ENCODE measurements around the gene SMTN.
A peak's percentile ranks its signal among the peaks of the same experiment; 100 is the strongest.
"Not testable (repeated sequence)": the region's sequence is repeated elsewhere in the genome, so short reads cannot be mapped to it uniquely, and the experiment has no call there.

The SMTN gene

DNA sequence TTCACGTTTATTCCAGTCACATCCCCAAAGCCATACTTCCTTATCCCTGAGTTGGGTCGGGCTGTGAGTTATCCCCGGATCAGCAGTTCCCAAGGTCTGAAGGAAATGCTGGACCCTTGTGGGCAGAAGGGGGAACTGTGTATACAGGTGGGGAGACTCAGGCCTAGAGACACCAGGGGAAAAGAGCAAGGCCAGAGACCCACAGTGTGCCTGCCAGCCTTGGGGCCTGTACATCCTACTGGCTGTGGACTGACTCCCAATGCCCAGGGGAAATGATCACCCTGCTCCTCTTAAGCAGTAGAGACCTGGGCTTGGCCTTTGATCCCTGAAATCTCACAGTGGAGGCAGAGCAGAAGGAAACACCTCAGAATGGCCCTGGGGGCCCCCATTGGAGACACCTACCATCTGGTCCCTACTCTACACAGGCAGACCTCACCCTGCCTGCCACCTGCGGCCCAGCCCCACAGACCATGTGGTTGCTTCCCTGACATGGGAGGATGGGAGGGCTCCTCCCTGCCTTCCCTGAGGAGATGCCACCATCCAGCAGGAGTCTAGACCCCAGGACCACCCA lies 25.0 kb downstream of the SMTN start:
- no peak for DNase-seq

DNA sequence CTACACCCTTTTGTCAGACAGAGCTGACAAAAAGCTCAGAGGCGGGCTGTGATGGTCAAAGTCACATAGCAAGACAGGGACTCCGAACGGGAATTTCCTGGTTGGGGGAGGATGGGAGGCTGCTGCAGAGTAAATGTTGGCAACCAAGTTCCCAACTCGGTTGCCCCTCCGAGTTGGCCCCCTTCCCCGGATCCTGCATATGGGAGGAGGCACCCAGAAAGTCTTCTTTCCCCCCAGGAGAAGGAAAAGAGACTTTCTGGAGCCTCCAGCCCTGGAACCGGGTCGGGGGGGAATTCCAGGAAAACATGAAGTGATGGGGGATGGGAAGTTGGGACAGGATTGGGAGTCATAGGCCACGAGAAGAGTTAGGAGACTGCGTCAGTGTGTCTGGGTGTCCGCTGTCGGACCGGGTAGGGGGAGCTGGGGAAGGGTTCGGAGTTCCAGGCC lies 25.6 kb downstream of the SMTN start:
- DNase-seq = no peak

- peak; percentile 97 for DNase-seq
These were observed 26.2 kb downstream of the SMTN start, which contains the start of gene SELENOM for GRCh38 chr22:31107178-31107893. TSS of gene SELENOM (minus strand) at chr22:31107568. CDS start at chr22:31107505, 63 bp downstream.

DNA sequence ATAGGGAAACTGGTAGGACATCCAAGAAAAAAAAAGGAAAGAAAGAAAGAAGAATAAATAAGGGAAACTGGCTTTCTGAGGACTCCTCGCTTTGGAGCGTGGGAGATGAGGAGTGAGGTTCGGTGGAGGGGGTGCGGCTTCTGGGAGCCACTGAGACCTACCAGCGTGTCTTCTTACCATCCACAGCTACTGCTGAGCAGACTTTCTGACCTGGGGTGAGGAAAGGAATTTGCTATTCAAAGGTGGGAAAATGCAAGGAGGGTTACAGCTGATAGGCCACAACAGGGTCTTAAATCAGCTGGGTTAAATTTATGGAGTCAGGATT lies 26.7 kb downstream of the SMTN start:
- no peak for DNase-seq

DNA sequence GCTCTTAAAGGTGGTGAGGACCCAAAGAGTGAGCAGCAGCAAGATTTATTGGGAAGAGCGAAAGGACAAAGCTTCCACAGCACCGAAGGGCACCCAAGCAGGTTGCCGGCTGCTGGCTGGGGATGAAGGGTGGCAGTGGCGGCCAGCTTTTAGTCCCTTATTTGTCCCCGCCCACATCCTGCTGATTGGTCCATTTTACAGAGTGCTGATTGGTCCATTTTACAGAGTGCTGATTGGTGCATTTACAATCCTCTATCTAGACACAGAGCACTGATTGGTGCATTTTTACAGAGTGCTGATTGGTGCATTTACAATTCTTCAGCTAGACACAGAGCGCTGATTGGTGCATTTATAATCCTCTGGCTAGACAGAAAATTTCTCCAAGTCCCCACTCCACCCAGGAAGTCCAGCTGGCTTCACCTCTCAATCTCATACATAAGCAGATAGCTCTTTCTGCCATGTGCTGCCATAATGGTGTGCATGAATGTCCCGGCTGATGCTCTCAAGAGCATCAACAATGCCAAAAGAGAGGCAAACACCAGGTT lies 31.5 kb downstream of the SMTN start:
- DNase-seq = not testable (repeated sequence)

GRCh38 chr22:31118046-31118820 lies 37.1 kb downstream of the SMTN start:
- DNase-seq = no peak

GRCh38 chr22:31119026-31119717 lies 38.1 kb downstream of the SMTN start:
- no peak for DNase-seq

DNA sequence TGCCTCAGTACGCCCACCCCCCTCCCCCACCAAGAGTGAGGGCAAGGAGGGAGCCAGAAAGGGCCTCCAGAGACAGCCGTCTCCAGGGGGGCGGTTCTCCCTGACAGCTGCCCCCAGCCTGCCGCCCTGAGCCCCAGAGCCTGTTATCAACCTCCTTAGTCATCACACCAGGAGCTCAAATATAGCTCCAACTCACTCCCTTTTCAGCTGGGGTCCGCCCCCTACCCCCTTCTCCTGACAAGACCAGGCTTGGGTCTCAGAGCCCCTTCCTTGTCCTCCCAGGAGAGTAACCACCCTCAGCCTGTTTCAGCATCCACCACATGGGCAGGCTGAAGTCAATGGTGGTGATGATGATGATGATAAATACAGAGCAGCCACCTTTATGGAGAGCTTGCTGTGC lies 39.1 kb downstream of the SMTN start:
- no peak for DNase-seq

DNA sequence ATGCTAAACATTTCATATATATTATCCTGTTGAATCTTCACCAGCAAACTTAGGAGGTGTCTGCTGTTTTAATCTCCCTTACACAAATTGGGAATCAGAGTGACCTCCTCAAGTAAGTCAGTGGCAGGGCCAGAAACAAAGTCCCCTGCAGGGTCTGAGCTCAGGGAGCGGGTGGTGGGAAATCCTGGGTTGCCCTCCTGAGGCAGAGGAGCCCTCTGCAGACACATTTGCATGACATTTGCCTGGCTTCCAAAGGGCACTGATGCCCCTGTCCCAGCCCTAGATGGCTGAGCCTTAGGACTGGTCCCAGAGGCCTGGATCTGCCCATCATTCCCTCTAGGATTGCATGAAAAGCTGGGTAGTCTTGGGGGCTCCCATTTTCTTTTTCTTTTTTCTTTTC lies 39.5 kb downstream of the SMTN start:
- DNase-seq = no peak

DNA sequence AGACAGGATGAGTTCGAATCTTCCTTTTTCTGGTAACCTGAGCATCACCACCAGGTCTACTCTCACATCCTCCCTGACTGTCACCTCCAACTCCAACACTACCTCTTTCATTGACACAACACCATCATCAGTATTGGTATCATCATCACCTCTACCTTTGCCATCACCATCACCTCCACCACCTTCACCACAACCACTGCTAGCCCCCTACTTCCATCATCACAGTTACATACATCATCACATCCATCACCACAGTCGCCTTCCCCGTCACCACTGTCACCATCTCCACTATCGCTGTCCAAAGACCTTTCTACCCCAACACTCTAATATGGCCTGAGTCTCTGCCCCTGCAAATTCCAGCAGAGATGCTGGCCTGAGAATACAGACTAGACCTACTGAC lies 40.3 kb downstream of the SMTN start:
- DNase-seq = no peak

DNA sequence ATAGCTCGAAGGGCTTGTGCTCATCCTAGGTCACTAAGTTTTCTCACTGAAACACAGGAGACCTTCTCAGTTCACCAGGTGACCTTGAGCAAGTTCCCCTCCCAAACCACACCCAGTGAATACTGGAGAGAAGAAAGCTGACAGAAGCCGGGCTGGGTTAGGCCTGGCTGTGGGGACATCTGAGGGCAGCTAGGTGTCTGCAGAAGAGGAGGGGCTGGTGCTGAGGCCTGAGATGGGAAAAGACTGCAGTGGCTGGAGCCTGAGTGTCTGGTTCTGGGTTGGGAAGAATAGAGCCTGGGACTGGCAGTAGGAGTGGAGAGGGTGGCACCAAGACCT lies 41.0 kb downstream of the SMTN start:
- no peak for DNase-seq

DNA sequence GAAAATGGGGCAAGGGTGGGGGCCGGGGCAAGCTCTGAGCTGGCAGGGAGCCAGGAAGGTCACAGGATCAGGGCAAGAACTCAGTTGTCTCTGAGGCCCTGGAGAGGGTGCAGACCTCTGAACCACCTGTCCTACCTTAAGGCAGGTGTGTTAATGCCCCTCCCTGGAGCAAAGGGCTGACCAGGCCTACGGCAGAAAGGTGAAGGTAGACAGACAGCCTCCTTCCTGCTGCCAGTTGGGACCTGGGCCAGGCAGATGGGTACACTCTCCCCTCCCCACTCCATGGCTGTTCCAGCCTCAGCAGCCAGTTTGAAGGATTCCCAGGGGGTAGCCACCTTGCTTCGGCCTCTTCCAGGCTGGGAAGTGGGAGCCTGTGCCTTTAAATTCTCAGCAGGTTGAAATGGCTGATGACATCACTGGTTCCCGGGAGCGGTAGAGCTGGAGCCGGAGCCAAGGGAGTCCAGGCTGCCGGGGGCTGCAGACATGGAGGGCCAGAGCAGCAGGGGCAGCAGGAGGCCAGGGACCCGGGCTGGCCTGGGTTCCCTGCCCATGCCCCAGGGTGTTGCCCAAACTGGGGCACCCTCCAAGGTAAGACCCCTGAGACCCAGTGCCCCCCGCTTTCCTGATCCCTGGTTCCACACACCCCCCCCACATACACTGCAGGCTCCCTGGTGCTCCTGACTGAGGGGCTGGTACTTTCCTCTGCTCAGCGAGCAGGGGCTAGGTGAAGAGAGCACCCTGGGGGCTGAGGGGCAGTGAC lies 41.6 kb downstream of the SMTN start, which contains the start of gene INPP5J:
Gene INPP5J, plus strand, starts transcription at position 435 of the 760 bp plus-strand sequence. Its CDS starts 49 bp downstream, at position 484.
- DNase-seq = peak; percentile 68

- DNase-seq = no peak
These were observed 42.1 kb downstream of the SMTN start for GRCh38 chr22:31123292-31123602.

GRCh38 chr22:31124290-31124689 lies 43.2 kb downstream of the SMTN start:
- no peak for DNase-seq

DNA sequence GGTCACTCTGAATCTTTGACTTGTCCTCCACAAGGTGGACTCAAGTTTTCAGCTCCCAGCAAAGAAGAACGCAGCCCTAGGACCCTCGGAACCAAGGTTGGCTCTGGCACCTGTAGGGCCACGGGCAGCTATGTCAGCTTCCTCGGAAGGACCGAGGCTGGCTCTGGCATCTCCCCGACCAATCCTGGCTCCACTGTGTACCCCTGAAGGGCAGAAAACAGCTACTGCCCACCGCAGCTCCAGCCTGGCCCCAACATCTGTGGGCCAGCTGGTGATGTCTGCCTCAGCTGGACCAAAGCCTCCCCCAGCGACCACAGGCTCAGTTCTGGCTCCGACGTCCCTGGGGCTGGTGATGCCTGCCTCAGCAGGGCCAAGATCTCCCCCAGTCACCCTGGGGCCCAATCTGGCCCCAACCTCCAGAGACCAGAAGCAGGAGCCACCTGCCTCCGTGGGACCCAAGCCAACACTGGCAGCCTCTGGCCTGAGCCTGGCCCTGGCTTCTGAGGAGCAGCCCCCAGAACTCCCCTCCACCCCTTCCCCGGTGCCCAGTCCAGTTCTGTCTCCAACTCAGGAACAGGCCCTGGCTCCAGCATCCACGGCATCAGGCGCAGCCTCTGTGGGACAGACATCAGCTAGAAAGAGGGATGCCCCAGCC lies 43.8 kb downstream of the SMTN start:
- DNase-seq = no peak

- no peak for DNase-seq
These were observed 44.5 kb downstream of the SMTN start for GRCh38 chr22:31125521-31126117.

DNA sequence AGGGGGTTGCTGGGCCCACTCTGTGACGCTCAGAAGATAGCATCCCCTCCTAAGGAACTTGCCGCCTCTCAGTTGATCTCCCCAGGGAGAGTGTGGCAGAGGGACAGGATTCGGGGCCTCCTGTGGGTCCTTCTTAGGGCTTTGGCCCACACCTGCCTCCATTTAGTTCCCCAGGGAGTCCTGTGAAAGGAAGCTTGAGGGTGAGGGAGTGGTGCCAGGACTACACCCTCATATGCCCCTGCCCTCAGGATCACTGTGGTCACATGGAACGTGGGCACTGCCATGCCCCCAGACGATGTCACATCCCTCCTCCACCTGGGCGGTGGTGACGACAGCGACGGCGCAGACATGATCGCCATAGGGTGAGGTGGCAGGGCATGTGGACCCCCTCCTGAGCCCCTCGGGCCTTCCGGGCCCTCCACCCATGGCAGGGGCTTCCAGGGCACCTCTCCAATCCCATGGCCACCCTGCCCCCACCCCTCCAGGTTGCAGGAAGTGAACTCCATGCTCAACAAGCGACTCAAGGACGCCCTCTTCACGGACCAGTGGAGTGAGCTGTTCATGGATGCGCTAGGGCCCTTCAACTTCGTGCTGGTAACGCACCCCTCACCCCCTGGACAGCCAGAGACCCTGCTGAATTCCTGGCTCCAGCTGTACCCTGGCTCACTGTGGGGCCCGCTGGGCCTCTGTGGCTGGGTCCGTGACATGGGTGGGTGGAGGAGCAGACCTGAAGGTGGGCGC lies 45.2 kb downstream of the SMTN start:
- no peak for DNase-seq

DNA sequence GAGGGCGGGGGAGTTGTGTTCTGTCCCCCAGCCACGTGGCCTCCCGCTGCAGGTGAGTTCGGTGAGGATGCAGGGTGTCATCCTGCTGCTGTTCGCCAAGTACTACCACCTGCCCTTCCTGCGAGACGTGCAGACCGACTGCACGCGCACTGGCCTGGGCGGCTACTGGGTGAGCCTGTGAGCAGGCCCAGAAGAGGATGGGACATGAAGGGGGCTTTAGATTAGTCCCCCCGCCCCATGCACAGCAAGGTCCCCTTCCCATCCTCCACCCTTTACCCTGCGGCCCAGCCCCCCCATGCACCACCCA lies 45.7 kb downstream of the SMTN start:
- DNase-seq = no peak

DNA sequence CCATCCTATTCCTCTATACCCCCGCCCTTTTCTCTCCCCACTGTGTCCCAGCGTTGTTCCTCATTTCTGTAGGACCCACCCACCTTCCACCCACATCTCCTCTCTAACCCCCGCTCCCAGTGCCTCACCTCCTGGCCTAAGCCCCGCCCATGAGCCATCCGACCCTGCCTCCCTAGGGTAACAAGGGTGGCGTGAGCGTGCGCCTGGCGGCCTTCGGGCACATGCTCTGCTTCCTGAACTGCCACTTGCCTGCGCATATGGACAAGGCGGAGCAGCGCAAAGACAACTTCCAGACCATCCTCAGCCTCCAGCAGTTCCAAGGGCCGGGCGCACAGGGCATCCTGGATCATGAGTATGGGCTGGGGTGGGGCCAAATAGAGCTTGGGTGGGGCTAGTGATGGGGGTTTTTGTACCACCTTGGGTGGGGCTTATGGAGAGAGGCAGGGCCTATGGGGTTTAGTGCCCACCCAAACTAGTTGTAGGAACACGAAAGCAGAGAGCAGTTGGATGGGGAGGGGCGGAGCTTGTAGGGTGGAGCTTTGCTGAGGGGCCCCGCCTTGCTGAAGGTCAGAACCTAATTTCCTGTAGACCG lies 46.2 kb downstream of the SMTN start:
- DNase-seq = no peak

GRCh38 chr22:31128156-31128555 lies 47.0 kb downstream of the SMTN start:
- no peak for DNase-seq

DNA sequence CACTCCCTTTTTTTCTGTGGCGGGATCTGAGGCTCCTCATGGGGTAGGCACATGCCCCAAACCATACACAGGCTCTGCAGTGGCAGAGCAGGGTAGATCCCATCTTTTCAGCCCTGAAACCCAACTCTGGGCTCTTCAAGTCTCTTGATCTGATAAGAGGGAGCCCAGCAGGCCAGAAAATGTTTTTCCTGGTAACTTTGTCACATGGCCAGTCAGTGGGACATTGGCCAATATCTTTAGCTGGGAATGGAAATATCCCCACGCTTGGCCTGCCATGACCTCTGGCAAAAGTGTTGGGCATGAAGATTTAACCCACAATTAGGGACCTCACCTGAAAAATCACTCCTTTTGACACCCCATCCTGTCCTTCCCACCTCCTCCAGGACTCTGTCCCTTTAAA lies 49.8 kb downstream of the SMTN start:
- no peak for DNase-seq
